Endodermal cell (in vitro differentiated cells): ENCODE results near the gene PCP4L1. TPM values are rescaled to one million over a fixed set of nuclear protein-coding genes. Genes with fewer than 3 reads are reported as not detected.

ENCODE experiments used
- DNase-seq: peaks from one replicate; pipeline ENCODE4 v3.0.0-alpha.2; 2017
- H3K27ac ChIP-seq: 2 replicates; pipeline ENCODE4 v1.5.1; 2013; ENCODE audit warnings: mild to moderate bottlenecking, low read depth, low read length, moderate library complexity
- H3K27me3 ChIP-seq: 2 replicates; pipeline ENCODE4 v1.6.1; 2013; ENCODE audit warnings: mild to moderate bottlenecking, low read length, moderate library complexity; ENCODE audit not compliant: insufficient read depth, control insufficient read depth, poor library complexity, severe bottlenecking
- H3K36me3 ChIP-seq: 2 replicates; pipeline ENCODE4 v1.7.0; 2013; ENCODE audit warnings: mild to moderate bottlenecking, low read length, moderate library complexity; ENCODE audit not compliant: control insufficient read depth, insufficient read depth
- H3K4me1 ChIP-seq: one replicate; pipeline ENCODE4 v1.7.0; 2013; ENCODE audit warnings: low read length; ENCODE audit not compliant: control insufficient read depth, insufficient read depth
- H3K4me3 ChIP-seq: 2 replicates; pipeline ENCODE4 v1.5.1; 2013; ENCODE audit warnings: mild to moderate bottlenecking, low read length, moderate library complexity
- H3K9ac ChIP-seq: 2 replicates; pipeline ENCODE4 v1.6.1; 2013; ENCODE audit warnings: mild to moderate bottlenecking, low read length, moderate library complexity; ENCODE audit not compliant: poor library complexity, severe bottlenecking; ENCODE audit errors: extremely low read depth
- H3K9me3 ChIP-seq: 2 replicates; pipeline ENCODE4 v1.6.1; 2013; ENCODE audit warnings: mild to moderate bottlenecking, low read length, moderate library complexity; ENCODE audit not compliant: control insufficient read depth
- H3K27ac Mint-ChIP-seq: 2 replicates; pipeline ENCODE4 v1.8.0; 2020; ENCODE audit warnings: mixed read lengths
- H3K27me3 Mint-ChIP-seq: 2 replicates; pipeline ENCODE4 v1.8.0; 2021; ENCODE audit warnings: mild to moderate bottlenecking, mixed read lengths; ENCODE audit not compliant: insufficient read depth
- H3K36me3 Mint-ChIP-seq: 2 replicates; pipeline ENCODE4 v1.8.0; 2020; ENCODE audit warnings: low read depth, mixed read lengths
- H3K4me1 Mint-ChIP-seq: 2 replicates; pipeline ENCODE4 v1.8.0; 2020; ENCODE audit warnings: mixed read lengths
- H3K4me3 Mint-ChIP-seq: 2 replicates; pipeline ENCODE4 v1.8.0; 2020; ENCODE audit warnings: mild to moderate bottlenecking, moderate library complexity, mixed read lengths
- H3K9me3 Mint-ChIP-seq: 2 replicates; pipeline ENCODE4 v1.8.0; 2020; ENCODE audit warnings: mild to moderate bottlenecking, mixed read lengths
- WGBS, 2 experiments: methylation state at CpG; one replicate each; pipeline versions ENCODE4 v1.1.5 to v1.1.7; 2013; ENCODE audit warnings: missing lambda C conversion rate in 2 of 2, mixed read lengths in 1 of 2; ENCODE audit not compliant: insufficient coverage in 1 of 2, insufficient read length in 1 of 2; 5-methylcytosine and 5-hydroxymethylcytosine counted together
- total RNA-seq, 2 donors: library from RNA; stranded (reverse); fragmentation: NEBNext Ultra II Directional in 1 of 2; extraction: Animal tissue kit (Norgen Biotek cat#: 25700) in 1 of 2; gene quantifications; 2 replicates in 1 of 2; 3 replicates in 1 of 2; pipeline ENCODE4 v1.2.1, GENCODE V29; 2021
- TF ChIP-seq, protein P1 (sequence below): fragments of 200-600 bp; sonication (generic); conservative IDR thresholded peaks from 2 replicates; pipeline ENCODE4 v1.5.0; 2021; ENCODE audit warnings: antibody characterized with exemption, mild to moderate bottlenecking

Gene PCP4L1
- total RNA-seq, 2 donors from 2014 or later, result 4.0 to 11.3 TPM

DNA sequence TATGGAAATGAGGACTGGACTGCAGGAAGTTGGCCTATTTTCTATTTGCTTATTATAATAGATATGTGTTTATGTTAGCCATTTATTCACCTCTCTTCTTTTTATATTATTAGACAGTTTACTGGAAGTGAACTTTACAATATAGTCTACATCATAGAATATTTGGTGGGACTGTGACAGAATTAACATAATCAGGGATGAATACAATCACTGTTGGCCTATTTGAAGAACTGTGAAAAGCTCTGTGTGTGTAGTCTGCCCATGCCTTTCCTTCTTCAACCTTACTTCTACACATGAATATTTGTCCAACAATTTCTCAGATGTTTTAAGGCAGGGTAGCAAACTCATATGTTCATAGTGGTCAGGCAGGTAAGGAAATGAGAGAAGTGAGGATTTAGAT lies 38.9 kb downstream of the PCP4L1 start:
- no peaks in the 10 kb centered on the region for H3K9me3 Mint-ChIP-seq
- Histone ChIP-seq H3K4me3 (no peak overlapping the region), H3K4me1 (no peaks in the 10 kb centered on the region)

DNA sequence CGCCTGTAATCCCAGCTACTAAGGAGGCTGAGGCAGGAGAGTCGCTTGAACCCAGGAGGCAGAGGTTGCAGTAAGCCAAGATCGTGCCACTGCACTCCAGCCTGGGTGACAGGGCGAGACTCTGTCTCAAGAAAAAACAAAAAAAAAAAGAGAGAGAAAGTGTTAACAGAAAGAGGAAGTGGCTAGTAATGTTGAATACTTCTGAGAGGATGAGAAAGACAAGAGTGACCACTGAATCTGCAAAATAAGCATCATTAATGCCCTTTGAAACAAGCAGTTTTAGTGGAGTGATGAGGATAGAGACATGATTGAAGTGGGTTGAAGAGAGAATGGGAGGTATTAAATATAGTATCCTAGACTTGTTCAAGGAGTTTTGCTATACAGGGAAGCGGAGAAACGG lies 39.6 kb downstream of the PCP4L1 start:
- no peaks in the 10 kb centered on the region for H3K9me3 ChIP-seq
- TF ChIP-seq, protein P1, sequence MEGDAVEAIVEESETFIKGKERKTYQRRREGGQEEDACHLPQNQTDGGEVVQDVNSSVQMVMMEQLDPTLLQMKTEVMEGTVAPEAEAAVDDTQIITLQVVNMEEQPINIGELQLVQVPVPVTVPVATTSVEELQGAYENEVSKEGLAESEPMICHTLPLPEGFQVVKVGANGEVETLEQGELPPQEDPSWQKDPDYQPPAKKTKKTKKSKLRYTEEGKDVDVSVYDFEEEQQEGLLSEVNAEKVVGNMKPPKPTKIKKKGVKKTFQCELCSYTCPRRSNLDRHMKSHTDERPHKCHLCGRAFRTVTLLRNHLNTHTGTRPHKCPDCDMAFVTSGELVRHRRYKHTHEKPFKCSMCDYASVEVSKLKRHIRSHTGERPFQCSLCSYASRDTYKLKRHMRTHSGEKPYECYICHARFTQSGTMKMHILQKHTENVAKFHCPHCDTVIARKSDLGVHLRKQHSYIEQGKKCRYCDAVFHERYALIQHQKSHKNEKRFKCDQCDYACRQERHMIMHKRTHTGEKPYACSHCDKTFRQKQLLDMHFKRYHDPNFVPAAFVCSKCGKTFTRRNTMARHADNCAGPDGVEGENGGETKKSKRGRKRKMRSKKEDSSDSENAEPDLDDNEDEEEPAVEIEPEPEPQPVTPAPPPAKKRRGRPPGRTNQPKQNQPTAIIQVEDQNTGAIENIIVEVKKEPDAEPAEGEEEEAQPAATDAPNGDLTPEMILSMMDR, result no peak
- Mint-ChIP-seq H3K4me1 (no peaks in the 10 kb centered on the region), H3K4me3 (no peak overlapping the region), H3K27me3 (no peaks in the 10 kb centered on the region), H3K36me3 (no peaks in the 10 kb centered on the region), H3K27ac (no peak overlapping the region), H3K9me3 (no peaks in the 10 kb centered on the region)
- no peak overlapping the region for H3K9ac ChIP-seq
- H3K36me3 ChIP-seq, result no peaks in the 10 kb centered on the region
- H3K4me3 ChIP-seq, result no peak overlapping the region
- H3K27me3 ChIP-seq, result no peaks in the 10 kb centered on the region
- no peaks in the 10 kb centered on the region for H3K4me1 ChIP-seq
- DNase-seq, result no peak
- WGBS, 2 experiments, result 88 to 90% methylated on average over 3 to 6 of the region's 6 CpGs
- H3K27ac ChIP-seq, result no peak overlapping the region

More for the DNA sequence above, 38.9 kb downstream of the PCP4L1 start:
- H3K27me3 ChIP-seq, result no peaks in the 10 kb centered on the region
- Mint-ChIP-seq H3K4me3 (no peak overlapping the region), H3K27me3 (no peaks in the 10 kb centered on the region), H3K4me1 (no peaks in the 10 kb centered on the region), H3K27ac (no peak overlapping the region), H3K36me3 (no peaks in the 10 kb centered on the region)
- H3K9ac ChIP-seq, result no peak overlapping the region
- no peak for DNase-seq
- no peak overlapping the region for H3K27ac ChIP-seq
- TF ChIP-seq, protein P1, result no peak
- H3K36me3 ChIP-seq, result no peaks in the 10 kb centered on the region
- H3K9me3 ChIP-seq, result no peaks in the 10 kb centered on the region

DNA sequence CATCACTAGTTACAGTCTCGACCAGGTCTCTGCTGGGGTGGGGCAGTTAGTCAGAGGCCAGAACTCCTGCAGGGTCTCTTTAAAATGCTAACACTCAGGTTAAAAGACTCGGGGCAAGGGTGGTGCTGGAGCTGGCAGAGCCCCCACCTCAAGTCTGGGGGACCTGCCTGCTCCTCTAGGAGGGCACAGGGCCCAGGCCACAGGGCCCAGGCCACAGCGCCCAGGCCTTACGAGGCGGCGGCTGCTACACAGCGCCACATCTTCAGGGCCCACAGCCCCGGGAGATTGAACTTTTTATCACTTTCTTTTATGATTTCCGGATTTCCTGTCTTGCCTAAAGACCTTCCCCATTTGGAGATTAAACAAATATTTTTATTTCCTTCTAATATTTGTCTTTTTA lies 40.8 kb downstream of the PCP4L1 start:
- no peaks in the 10 kb centered on the region for H3K4me1 ChIP-seq
- H3K4me3 ChIP-seq, result no peak overlapping the region

More for the DNA sequence above, 40.8 kb downstream of the PCP4L1 start:
- 74 to 84% methylated on average over 7 to 9 of the region's 9 CpGs for WGBS, 2 experiments
- no peak overlapping the region for H3K4me3 Mint-ChIP-seq
- TF ChIP-seq, protein P1, result no peak
- H3K27ac Mint-ChIP-seq, result no peak overlapping the region
- no peaks in the 10 kb centered on the region for H3K27me3 ChIP-seq
- H3K36me3 Mint-ChIP-seq, result no peaks in the 10 kb centered on the region
- no peaks in the 10 kb centered on the region for H3K9me3 ChIP-seq
- H3K9me3 Mint-ChIP-seq, result no peaks in the 10 kb centered on the region
- H3K36me3 ChIP-seq, result no peaks in the 10 kb centered on the region
- no peak for DNase-seq
- no peak overlapping the region for H3K27ac ChIP-seq
- no peaks in the 10 kb centered on the region for H3K27me3 Mint-ChIP-seq
- no peak overlapping the region for H3K9ac ChIP-seq
- H3K4me1 Mint-ChIP-seq, result peaks cover 9% of the 10 kb centered on the region
